GM20431 (cell line): ENCODE measurements around the gene RNF145.
"Not testable (repeated sequence)": the region's sequence is repeated elsewhere in the genome, so short reads cannot be mapped to it uniquely, and the experiment has no call there.

Experiments used
- in situ Hi-C: fragments of 300-500 bp; cut with MseI, MboI; formaldehyde crosslinking; loops from one replicate; pipeline ENCODE4 v1.15.0; 2020; ENCODE audit warnings: low sequenced_read_pairs; ENCODE audit not compliant: unreplicated experiment

RNF145 gene

GRCh38 chr5:159166416-159166815 is 42.9 kb downstream of the RNF145 start:
- in situ Hi-C loops, result no loop called here

- in situ Hi-C loops, result no loop called here
These were observed 45.7 kb downstream of the RNF145 start for GRCh38 chr5:159163701-159164046.

- in situ Hi-C loops, result no loop called here
These were observed 46.2 kb downstream of the RNF145 start for GRCh38 chr5:159163027-159163700.

- in situ Hi-C loops, result no loop called here
These were observed 47.8 kb downstream of the RNF145 start for GRCh38 chr5:159161361-159162214.

GRCh38 chr5:159158553-159159091 is 50.7 kb downstream of the RNF145 start:
- in situ Hi-C loops, result not testable (repeated sequence)

GRCh38 chr5:159157552-159157951 is 51.8 kb downstream of the RNF145 start:
- in situ Hi-C loops, result no loop called here

GRCh38 chr5:159156426-159157238 is 52.7 kb downstream of the RNF145 start:
- in situ Hi-C loops, result no loop called here

GRCh38 chr5:159155960-159156359 is 53.4 kb downstream of the RNF145 start:
- in situ Hi-C loops, result no loop called here

GRCh38 chr5:159152876-159153275 is 56.5 kb downstream of the RNF145 start:
- in situ Hi-C loops, result no loop called here

- in situ Hi-C loops, result loop anchor here (25.0 kb wide), 1 partner anchor 987 kb away; no protein-coding TSS in a partner anchor
These were observed 60.3 kb downstream of the RNF145 start for GRCh38 chr5:159149085-159149484.

GRCh38 chr5:159147976-159148375 is 61.4 kb downstream of the RNF145 start:
- in situ Hi-C loops, result loop anchor here (25.0 kb wide), 1 partner anchor 986 kb away; no protein-coding TSS in a partner anchor

GRCh38 chr5:159146839-159147238 is 62.5 kb downstream of the RNF145 start:
- in situ Hi-C loops, result loop anchor here (25.0 kb wide), 1 partner anchor 985 kb away; no protein-coding TSS in a partner anchor

- in situ Hi-C loops, result loop anchor here (25.0 kb wide), 1 partner anchor 983 kb away; no protein-coding TSS in a partner anchor
These were observed 64.2 kb downstream of the RNF145 start for GRCh38 chr5:159145160-159145559.

GRCh38 chr5:159139802-159140201 is 69.6 kb downstream of the RNF145 start:
- in situ Hi-C loops, result loop anchor here (10.0 to 25.0 kb wide), 2 partner anchors 978 to 1065 kb away; no protein-coding TSS in a partner anchor

GRCh38 chr5:159135896-159136531 is 73.3 kb downstream of the RNF145 start:
- in situ Hi-C loops, result loop anchor here (10.0 to 25.0 kb wide), 2 partner anchors 974 to 1061 kb away; no protein-coding TSS in a partner anchor

GRCh38 chr5:159133041-159133741 is 76.2 kb downstream of the RNF145 start:
- in situ Hi-C loops, result loop anchor here (10.0 to 25.0 kb wide), 2 partner anchors 971 to 1058 kb away; no protein-coding TSS in a partner anchor

- in situ Hi-C loops, result loop anchor here (10.0 to 25.0 kb wide), 2 partner anchors 970 to 1058 kb away; no protein-coding TSS in a partner anchor
These were observed 76.8 kb downstream of the RNF145 start for GRCh38 chr5:159132429-159133040.

GRCh38 chr5:159131951-159132350 is 77.4 kb downstream of the RNF145 start:
- in situ Hi-C loops, result loop anchor here (10.0 to 25.0 kb wide), 2 partner anchors 970 to 1057 kb away; no protein-coding TSS in a partner anchor
